ENCODE results near the gene USB1. TPM values are rescaled to one million over a fixed set of nuclear protein-coding genes. Genes with fewer than 3 reads are reported as not detected.

USB1 gene
- total RNA-seq, 1 donor from 2014 or later, result 35.2 TPM

- H3K36me3 ChIP-seq, result peaks cover 6% of the 10 kb centered on the region
- intact Hi-C loops (cut with micrococcal nuclease), result no loop called here
- peaks cover 52% of the 10 kb centered on the region for H3K4me1 ChIP-seq
- peak overlapping the region; percentile 86 for H3K27ac ChIP-seq (replicated peaks)
- TF ChIP-seq, protein P1, sequence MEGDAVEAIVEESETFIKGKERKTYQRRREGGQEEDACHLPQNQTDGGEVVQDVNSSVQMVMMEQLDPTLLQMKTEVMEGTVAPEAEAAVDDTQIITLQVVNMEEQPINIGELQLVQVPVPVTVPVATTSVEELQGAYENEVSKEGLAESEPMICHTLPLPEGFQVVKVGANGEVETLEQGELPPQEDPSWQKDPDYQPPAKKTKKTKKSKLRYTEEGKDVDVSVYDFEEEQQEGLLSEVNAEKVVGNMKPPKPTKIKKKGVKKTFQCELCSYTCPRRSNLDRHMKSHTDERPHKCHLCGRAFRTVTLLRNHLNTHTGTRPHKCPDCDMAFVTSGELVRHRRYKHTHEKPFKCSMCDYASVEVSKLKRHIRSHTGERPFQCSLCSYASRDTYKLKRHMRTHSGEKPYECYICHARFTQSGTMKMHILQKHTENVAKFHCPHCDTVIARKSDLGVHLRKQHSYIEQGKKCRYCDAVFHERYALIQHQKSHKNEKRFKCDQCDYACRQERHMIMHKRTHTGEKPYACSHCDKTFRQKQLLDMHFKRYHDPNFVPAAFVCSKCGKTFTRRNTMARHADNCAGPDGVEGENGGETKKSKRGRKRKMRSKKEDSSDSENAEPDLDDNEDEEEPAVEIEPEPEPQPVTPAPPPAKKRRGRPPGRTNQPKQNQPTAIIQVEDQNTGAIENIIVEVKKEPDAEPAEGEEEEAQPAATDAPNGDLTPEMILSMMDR (IDR thresholded peaks at IDR 0.05; ENCODE audit: borderline replicate concordance), result no peak
- no peaks in the 10 kb centered on the region for H3K27me3 ChIP-seq (ENCODE audit: low read depth)
- no peak overlapping the region for H3K4me3 ChIP-seq
- no peak for DNase-seq
- no peaks in the 10 kb centered on the region for H3K9me3 ChIP-seq (replicated peaks)
Observed at GRCh38 chr16:58049232-58050185, 48.3 kb downstream of the USB1 start.

DNA sequence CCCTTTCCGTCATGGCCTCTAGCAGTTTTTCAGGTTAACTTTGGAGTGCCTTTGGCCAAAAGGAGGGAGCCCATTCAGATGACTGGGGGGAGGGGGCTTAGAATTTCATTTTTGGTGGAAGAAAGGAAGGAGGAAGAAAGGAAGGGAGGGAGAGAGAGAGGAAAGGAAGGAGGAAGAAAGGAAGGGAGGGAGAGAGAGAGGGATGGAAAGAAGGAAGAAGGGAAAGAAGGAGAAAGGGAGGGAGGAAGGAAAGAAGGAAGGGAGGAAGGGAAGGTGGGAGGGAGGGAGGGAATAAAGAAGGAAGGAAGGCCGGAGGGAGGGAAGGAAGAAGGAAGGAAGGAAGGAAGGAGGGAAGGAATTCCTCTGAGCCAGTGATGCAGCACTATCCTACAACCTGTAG is 50.1 kb downstream of the USB1 start:
- H3K4me1 ChIP-seq, result peaks cover 40% of the 10 kb centered on the region

DNA sequence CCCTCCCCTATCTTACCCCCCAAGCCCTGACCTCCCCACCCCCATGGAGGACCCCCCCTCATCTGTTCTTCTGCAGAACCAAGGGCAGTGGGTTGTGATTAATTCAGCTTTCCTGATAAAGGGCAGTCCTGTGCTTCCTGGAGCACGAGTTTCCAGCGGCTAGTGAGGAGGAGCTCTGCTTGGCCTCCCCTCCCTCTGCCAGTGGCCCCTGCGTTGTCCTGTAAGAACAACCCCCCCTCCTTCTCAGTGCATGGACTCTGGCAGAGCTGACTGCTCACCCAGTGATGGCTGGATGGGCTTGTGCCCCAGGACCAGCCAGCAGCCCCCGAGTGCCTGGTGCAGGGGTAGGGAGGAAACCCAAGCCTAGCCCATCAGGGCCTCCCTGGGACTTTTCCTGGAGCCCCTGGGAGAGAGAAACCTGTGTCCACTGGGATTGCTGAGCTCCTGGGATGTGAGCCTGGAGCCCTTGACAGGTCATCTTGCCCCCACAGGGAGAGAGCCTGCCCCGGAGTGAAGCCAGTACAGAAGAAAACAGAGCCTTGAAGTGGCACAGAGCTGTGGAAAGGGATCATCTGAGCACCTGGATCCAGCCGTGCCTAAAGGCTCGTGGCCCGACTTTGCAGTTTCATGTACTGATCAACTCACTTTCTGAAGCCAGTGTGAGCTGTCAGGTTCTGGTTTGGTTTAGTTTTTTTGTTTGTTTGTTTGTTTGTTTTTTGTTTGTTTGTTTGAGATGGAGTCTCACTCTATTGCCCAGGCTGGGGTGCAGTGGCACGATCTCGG is 50.8 kb downstream of the USB1 start:
- Histone ChIP-seq H3K4me1 (peaks cover 33% of the 10 kb centered on the region), H3K4me3 (no peak overlapping the region), H3K36me3 (no peaks in the 10 kb centered on the region), H3K27ac (replicated peaks) (no peak overlapping the region), H3K27me3 (ENCODE audit: low read depth) (no peaks in the 10 kb centered on the region), H3K9me3 (replicated peaks) (no peaks in the 10 kb centered on the region)
- intact Hi-C loops (cut with micrococcal nuclease), result no loop called here
- TF ChIP-seq, protein P1 (IDR thresholded peaks at IDR 0.05; ENCODE audit: borderline replicate concordance), result no peak
- DNase-seq, result no peak

More for the DNA sequence above, 50.1 kb downstream of the USB1 start:
- no peak overlapping the region for H3K4me3 ChIP-seq
- DNase-seq, result no peak
- H3K36me3 ChIP-seq, result no peaks in the 10 kb centered on the region
- TF ChIP-seq, protein P1 (IDR thresholded peaks at IDR 0.05; ENCODE audit: borderline replicate concordance), result no peak
- no peaks in the 10 kb centered on the region for H3K27me3 ChIP-seq (ENCODE audit: low read depth)
- intact Hi-C loops (cut with micrococcal nuclease), result no loop called here
- no peak overlapping the region for H3K27ac ChIP-seq (replicated peaks)
- H3K9me3 ChIP-seq (replicated peaks), result no peaks in the 10 kb centered on the region

GRCh38 chr16:58053682-58054005 is 52.4 kb downstream of the USB1 start:
- Histone ChIP-seq H3K27me3 (ENCODE audit: low read depth) (no peaks in the 10 kb centered on the region), H3K4me3 (no peak overlapping the region), H3K4me1 (peaks cover 17% of the 10 kb centered on the region), H3K27ac (replicated peaks) (no peak overlapping the region), H3K9me3 (replicated peaks) (no peaks in the 10 kb centered on the region), H3K36me3 (no peaks in the 10 kb centered on the region)
- intact Hi-C loops (cut with micrococcal nuclease), result no loop called here
- DNase-seq, result no peak
- TF ChIP-seq, protein P1 (IDR thresholded peaks at IDR 0.05; ENCODE audit: borderline replicate concordance), result no peak

GRCh38 chr16:58054289-58054688 is 53.1 kb downstream of the USB1 start:
- Histone ChIP-seq H3K9me3 (replicated peaks) (no peaks in the 10 kb centered on the region), H3K4me3 (no peak overlapping the region), H3K27me3 (ENCODE audit: low read depth) (no peaks in the 10 kb centered on the region), H3K4me1 (peaks cover 10% of the 10 kb centered on the region), H3K27ac (replicated peaks) (no peak overlapping the region), H3K36me3 (no peaks in the 10 kb centered on the region)
- TF ChIP-seq, protein P1 (IDR thresholded peaks at IDR 0.05; ENCODE audit: borderline replicate concordance), result no peak
- intact Hi-C loops (cut with micrococcal nuclease), result no loop called here
- DNase-seq, result no peak

Measured in left ventricle myocardium inferior (tissue), 1 donor.